Stimulated activated CD4-positive, alpha-beta T cell treated with anti-CD3 and anti-CD28 coated beads, Interleukin-2, amount 100 ng/mL, for 4 hours (primary cell): Measurements from ENCODE around the gene C1QTNF8.

Experiments
- DNase-seq: peaks from one replicate; pipeline ENCODE4 v3.0.0-alpha.2; 2020; ENCODE audit warnings: low read depth

C1QTNF8 gene

GRCh38 chr16:1060416-1061340 is 35.4 kb downstream of the C1QTNF8 start:
- DNase-seq, result no peak

GRCh38 chr16:1059310-1059709 is 36.7 kb downstream of the C1QTNF8 start:
- DNase-seq, result no peak

- DNase-seq, result no peak
These were observed 37.8 kb downstream of the C1QTNF8 start for GRCh38 chr16:1058216-1058615.

DNA sequence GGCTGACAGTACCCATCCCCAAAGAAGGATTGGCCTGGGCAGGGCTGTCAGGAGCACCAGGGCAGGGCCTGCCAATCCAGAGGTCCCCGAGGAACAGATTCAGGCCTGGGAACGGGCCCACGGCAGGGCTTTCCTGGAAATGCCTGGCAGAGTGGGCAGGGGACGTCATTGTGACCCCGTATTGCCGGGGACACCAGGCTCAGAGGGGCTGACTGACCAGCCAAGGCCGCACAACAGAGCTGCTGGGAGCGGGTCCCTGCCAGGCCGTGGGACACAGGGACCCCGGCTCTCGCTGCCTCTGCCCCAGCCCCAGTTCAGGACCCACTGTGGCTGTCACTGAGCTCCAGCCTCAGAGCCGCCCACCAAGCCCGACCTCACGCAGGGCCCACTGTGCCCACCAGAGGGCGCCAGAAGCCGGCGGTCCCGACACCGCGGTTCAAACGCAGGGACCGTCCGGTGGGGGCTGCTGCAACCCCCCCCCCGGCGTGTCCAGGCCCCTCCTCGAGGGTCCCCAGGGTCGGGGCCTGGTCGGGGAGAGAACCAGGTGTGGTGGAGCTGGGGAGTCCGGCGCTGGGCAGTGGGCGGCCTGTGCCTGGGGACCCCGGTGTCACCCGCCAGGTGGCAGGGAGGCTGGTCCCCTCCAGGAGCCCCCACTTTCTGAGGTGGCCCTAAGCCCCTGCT is 38.7 kb downstream of the C1QTNF8 start:
- peak; percentile 51 for DNase-seq

DNA sequence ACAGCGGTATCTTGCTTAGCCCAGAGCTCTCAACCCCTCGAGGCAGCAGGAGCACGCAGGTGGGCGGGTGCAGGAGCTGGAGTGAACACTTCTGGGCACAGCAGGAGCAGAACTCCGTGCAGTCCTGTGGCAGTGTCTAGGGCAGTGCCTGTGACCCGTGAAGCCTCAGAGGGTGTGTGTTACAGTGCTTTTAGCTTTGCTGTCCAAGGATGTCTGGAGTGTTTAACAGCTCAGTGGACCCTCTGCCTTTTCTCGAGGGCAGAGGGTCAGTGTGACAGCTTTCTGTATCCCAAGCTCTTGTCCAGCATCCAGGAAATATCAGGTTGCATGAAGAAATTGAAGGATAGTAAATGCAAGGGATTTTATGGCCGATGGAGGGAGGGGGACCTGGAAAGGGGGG is 39.8 kb downstream of the C1QTNF8 start:
- no peak for DNase-seq

DNA sequence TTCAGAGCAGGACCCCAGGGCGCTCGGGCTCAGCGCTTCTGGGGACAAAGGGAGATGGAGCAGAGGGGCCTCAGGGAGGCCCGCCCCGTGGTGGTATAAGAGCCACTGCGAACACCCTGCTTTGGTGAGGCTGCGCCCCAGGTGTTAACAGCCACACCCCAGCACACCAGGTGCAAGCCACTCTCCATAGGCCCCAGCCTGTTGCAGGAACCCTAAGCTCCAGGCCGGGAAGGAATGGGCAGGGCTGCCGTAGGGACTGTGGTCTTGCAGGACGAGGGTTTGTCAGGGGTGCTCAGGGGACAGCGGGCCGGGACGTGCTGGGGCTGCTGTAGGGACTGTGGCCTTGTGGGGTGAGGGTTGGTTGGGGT is 40.5 kb downstream of the C1QTNF8 start:
- no peak for DNase-seq

DNA sequence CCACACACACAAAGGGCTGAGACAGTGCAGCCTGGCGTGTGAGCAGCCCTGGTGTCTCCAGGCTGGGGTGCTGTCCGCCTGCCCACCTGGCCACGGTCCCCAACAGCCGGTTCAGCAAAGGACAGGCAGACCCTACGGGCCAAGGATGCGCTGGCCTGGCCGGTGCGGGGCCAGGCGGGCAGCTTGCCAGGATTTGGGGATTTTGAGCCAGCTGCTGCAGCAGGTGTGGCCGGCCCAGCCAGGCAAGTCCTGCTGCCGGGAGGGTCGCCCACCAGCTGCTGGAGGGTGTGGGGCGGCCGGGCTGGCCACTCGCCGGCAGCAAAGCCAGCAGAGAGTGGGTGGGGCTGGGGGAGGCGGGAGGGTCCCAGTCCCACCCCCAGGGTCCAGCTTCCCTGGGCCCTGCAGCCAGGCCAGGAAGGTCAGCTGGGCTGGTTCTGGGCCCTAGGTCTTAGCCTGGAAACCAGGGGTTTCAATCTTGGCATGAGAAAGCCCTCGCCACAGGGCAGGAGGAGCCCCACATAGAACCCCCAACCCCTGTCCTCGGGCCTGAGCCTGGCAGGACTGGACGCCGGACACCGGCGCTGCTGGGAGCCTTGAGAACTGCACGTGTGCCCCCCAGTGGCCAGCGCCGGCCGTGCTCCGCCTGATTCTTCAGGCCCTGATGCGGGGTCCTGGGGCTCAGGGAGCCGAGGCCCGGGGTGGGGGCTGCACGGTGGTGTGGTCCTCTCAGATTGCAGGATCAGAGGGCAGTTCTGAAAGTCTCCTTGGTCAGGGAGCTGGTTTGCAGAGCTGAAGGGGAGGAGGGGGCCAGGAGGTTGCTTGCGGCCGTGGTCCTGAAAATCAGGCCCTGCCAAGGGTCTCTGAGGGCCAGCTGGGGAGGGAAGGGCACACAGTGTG is 41.1 kb downstream of the C1QTNF8 start:
- no peak for DNase-seq

- no peak for DNase-seq
These were observed 42.2 kb downstream of the C1QTNF8 start for GRCh38 chr16:1053700-1054368.

DNA sequence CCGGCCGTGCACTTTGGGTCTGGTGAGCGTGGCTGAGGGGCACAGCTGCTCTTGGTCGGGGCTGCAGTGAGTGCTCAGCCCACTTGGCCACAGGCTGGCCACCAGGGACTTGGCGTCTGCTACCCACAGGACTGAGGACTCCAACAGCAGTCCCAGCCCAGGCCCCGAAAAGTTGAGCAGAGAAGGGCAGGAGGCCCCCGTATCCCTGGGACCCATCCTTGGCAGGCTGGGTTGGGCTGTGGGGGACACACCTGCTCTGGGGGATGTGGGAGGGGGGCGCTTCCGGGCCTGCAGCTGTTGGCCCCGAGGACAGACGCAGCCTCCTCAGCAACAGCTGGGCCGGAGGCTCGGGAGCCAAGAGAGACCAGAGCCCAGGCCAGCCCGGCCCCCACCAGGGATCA is 42.9 kb downstream of the C1QTNF8 start:
- no peak for DNase-seq

- no peak for DNase-seq
These were observed 43.3 kb downstream of the C1QTNF8 start for GRCh38 chr16:1052721-1053120.

GRCh38 chr16:1051446-1051845 is 44.6 kb downstream of the C1QTNF8 start:
- DNase-seq, result no peak

DNA sequence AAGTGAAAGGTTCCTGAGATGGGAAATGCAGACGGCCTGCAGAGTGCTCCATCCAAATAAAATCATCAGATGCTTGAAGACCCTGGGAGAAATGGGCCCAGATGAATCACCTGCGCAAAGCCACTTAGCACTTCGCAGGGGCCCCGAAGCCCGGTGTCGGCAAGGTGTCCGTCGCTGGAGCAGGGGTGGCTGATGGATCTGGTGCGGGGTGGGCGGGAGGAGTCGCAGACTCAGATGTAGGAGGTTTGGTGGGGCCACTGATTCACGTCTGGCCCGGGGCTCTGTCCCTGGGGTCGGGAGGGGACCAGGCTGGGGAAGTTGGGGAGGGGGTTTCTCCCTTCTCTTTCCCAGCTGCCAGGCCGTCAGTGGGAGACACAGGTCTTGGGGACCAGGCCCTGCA is 45.1 kb downstream of the C1QTNF8 start:
- DNase-seq, result no peak

DNA sequence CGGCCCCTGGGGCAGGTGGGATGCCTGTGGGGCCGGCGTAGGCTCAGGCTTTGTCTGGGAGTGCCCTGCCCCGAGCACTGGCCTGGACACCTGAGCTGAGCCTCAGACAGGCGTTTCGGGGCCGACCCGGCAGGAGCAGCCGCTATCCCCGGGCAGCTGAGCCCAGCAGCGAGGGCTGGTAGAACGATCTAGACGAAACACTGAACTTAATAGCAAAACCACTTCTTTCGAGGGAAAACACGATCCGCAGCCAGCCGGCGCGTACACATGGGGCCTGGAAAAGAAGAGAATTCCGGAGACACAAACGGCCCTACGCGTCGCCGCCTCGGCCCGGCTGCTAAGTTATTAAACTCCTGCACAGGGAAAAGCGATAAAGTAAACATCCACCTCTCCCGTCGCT is 45.5 kb downstream of the C1QTNF8 start:
- DNase-seq, result no peak

GRCh38 chr16:1049976-1050247 is 46.1 kb downstream of the C1QTNF8 start:
- no peak for DNase-seq

- no peak for DNase-seq
These were observed 46.7 kb downstream of the C1QTNF8 start for GRCh38 chr16:1049113-1049975.

GRCh38 chr16:1048442-1049112 is 47.5 kb downstream of the C1QTNF8 start:
- no peak for DNase-seq

DNA sequence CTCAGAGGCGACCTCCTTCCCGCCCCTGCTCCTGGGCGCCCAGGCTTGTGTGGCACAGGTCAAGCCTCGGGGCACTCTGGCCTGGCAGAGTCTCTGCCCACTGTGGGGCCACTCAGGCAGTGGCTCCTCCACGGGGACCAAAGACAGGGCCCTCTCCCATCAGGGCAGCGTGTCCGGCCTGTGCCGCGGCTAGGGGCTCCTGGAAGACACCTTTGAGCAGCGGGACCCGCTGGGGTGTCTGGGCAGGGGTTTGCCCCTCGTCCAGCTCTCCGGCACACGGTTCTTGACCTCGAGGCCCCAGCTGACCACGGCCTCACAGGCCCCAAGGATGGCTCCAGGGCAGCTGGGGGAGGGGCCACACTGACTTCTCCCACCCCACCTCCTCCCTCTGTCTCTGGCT is 48.2 kb downstream of the C1QTNF8 start:
- no peak for DNase-seq

DNA sequence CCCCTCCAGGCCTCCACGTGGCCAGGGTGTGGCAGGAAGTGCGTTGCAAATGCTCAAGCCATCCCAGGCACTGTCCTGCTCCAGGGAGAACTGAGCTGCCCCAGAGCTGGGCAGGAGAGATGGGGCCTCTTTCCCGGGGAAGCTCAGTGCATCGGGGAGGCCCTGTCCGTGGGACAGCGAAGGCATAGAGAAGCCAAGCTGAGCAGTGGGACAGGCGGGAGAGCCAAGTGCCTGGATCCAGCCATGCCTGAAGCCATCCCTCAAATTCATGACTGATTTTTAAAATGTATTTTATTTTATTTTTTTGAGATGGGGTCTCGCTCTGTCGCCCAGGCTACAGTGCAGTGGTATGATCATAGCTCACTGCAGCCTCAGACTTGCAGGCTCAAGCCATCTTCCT is 48.9 kb downstream of the C1QTNF8 start:
- no peak for DNase-seq

GRCh38 chr16:1045993-1046911 is 49.8 kb downstream of the C1QTNF8 start:
- DNase-seq, result no peak
